SK-N-SH (cell line): Measurements from ENCODE around the gene VPS35L. TPM values are rescaled to one million over a fixed set of nuclear protein-coding genes. Genes with fewer than 3 reads are reported as not detected.

Experiments
- CTCF ChIA-PET: fragments of 300-600, 350-600 bp; formaldehyde crosslinking; extraction: SDS; loops from one replicate; lab custom pipeline; 2021; lab: Yijun Ruan, JAX
- POLR2A ChIA-PET: fragments of 350-600 bp; sonication (Branson Sonifier 250); formaldehyde crosslinking; extraction: SDS; loops from one replicate; lab custom pipeline; 2020; ENCODE audit warnings: antibody characterized with exemption, inconsistent platforms; lab: Yijun Ruan, JAX
- DNase-seq: peaks from one replicate; pipeline ENCODE4 v3.0.0; 2012
- H2AFZ ChIP-seq: fragments of 200-600 bp; sonication (generic); 2 replicates; pipeline ENCODE4 v1.8.1; 2016; ENCODE audit warnings: antibody characterized with exemption, mild to moderate bottlenecking, low read depth
- H3F3A ChIP-seq: fragments of 200-600 bp; sonication (generic); replicated peaks from 2 replicates; pipeline ENCODE3; 2016; ENCODE audit warnings: antibody characterized with exemption, mild to moderate bottlenecking; ENCODE audit not compliant: insufficient read depth
- H3K27ac ChIP-seq, 2 experiments: fragments of 200-500 bp in 1 of 2; fragments of 200-600 bp in 1 of 2; sonication (Bioruptor generic) in 1 of 2; sonication (generic), shearing (Covaris generic) in 1 of 2; 2 replicates each; pipeline versions ENCODE4 v1.5.1 to v1.6.1; 2014 to 2016; ENCODE audit warnings: low read depth in 2 of 2, inconsistent platforms in 1 of 2, low read length in 1 of 2, mild to moderate bottlenecking in 1 of 2, mixed read lengths in 1 of 2
- H3K27me3 ChIP-seq: fragments of 200-600 bp; sonication (generic), shearing (Covaris generic); 2 replicates; pipeline ENCODE4 v1.6.1; 2016; ENCODE audit warnings: mixed run types; ENCODE audit not compliant: insufficient read depth
- H3K36me3 ChIP-seq, 2 experiments: fragments of 200-500 bp in 1 of 2; fragments of 200-600 bp in 1 of 2; sonication (Bioruptor generic) in 1 of 2; sonication (generic) in 1 of 2; replicated peaks in 1 of 2; 2 replicates each; pipeline versions ENCODE3 to v1.5.1; 2014 to 2016; ENCODE audit warnings: low read length in 1 of 2, mild to moderate bottlenecking in 1 of 2; ENCODE audit not compliant: insufficient read depth in 2 of 2, control insufficient read depth in 1 of 2
- H3K4me1 ChIP-seq, 2 experiments: fragments of 200-500 bp in 1 of 2; fragments of 200-600 bp in 1 of 2; sonication (Bioruptor generic) in 1 of 2; sonication (generic), shearing (Covaris generic) in 1 of 2; 2 replicates each; pipeline versions ENCODE4 v1.5.1 to v1.6.1; 2014 to 2016; ENCODE audit warnings: low read depth in 1 of 2, low read length in 1 of 2, mixed run types in 1 of 2; ENCODE audit not compliant: insufficient read depth in 2 of 2, control insufficient read depth in 1 of 2
- H3K4me2 ChIP-seq: fragments of 200-600 bp; sonication (generic), shearing (Covaris generic); 2 replicates; pipeline ENCODE4 v1.6.1; 2017; ENCODE audit warnings: mixed run types
- H3K4me3 ChIP-seq, 2 experiments: fragments of 200-500 bp in 1 of 2; fragments of 200-600 bp in 1 of 2; sonication (Bioruptor generic) in 1 of 2; sonication (generic), shearing (Covaris generic) in 1 of 2; 2 replicates each; pipeline versions ENCODE4 v1.5.1 to v1.8.1; 2014 to 2016; ENCODE audit warnings: low read depth in 2 of 2, inconsistent platforms in 1 of 2, low read length in 1 of 2, mild to moderate bottlenecking in 1 of 2, mixed read lengths in 1 of 2, moderate library complexity in 1 of 2
- H3K79me2 ChIP-seq: fragments of 200-600 bp; sonication (generic); 2 replicates; pipeline ENCODE4 v1.8.1; 2017; ENCODE audit warnings: mild to moderate bottlenecking; ENCODE audit not compliant: insufficient read depth
- H3K9ac ChIP-seq: fragments of 200-600 bp; sonication (generic); 2 replicates; pipeline ENCODE4 v1.6.1; 2017; ENCODE audit warnings: mixed run types
- H3K9me2 ChIP-seq: fragments of 200-600 bp; sonication (generic); 2 replicates; pipeline ENCODE4 v1.6.1; 2017; ENCODE audit warnings: mixed run types
- H3K9me3 ChIP-seq: fragments of 200-600 bp; sonication (generic); 2 replicates; pipeline ENCODE4 v1.6.1; 2017; ENCODE audit warnings: mixed run types, mild to moderate bottlenecking, moderate library complexity
- H4K20me1 ChIP-seq: fragments of 200-600 bp; sonication (generic); 2 replicates; pipeline ENCODE4 v1.6.1; 2017; ENCODE audit warnings: mild to moderate bottlenecking, mixed run types; ENCODE audit not compliant: insufficient read depth
- CHD2 ChIP-seq: fragments of 150-350 bp; IDR thresholded peaks from 2 replicates; pipeline ENCODE4 v1.6.1; 2018; ENCODE audit warnings: low read length; ENCODE audit not compliant: partially characterized antibody
- ELF1 ChIP-seq: IDR thresholded peaks from 2 replicates; pipeline ENCODE4 v1.4.0; 2012
- EP300 ChIP-seq, 2 experiments: IDR thresholded peaks; 2 replicates each; pipeline versions ENCODE4 v1.4.0 to v1.6.1; 2012; ENCODE audit warnings: borderline replicate concordance in 1 of 2, low read depth in 1 of 2, low read length in 1 of 2
- EZH2phosphoT487 ChIP-seq: fragments of 200-600 bp; sonication (generic); IDR thresholded peaks from 2 replicates; pipeline ENCODE4 v1.6.1; 2017; ENCODE audit warnings: low read depth, mixed run types, mild to moderate bottlenecking, antibody characterized with exemption, moderate library complexity, borderline replicate concordance
- FOSL2 ChIP-seq: IDR thresholded peaks from 2 replicates; pipeline ENCODE4 v1.4.0; 2012; ENCODE audit warnings: low read depth, mild to moderate bottlenecking, moderate library complexity, borderline replicate concordance
- GABPA ChIP-seq: IDR thresholded peaks from 2 replicates; pipeline ENCODE4 v1.4.0; 2012; ENCODE audit warnings: low read depth, mild to moderate bottlenecking
- JUND ChIP-seq: IDR thresholded peaks from 2 replicates; pipeline ENCODE4 v1.4.0; 2012
- MEF2A ChIP-seq: IDR thresholded peaks from 2 replicates; pipeline ENCODE4 v1.4.0; 2012; ENCODE audit warnings: low read depth, borderline replicate concordance
- NFIC ChIP-seq: IDR thresholded peaks from 2 replicates; pipeline ENCODE4 v1.4.0; 2012; ENCODE audit warnings: borderline replicate concordance
- POLR2AphosphoS5 ChIP-seq: IDR thresholded peaks from 2 replicates; pipeline ENCODE4 v1.6.1; 2012; ENCODE audit warnings: low read depth, low read length
- RXRA ChIP-seq: IDR thresholded peaks from 2 replicates; pipeline ENCODE4 v1.4.0; 2012; ENCODE audit warnings: low read depth, mild to moderate bottlenecking, borderline replicate concordance
- SMC3 ChIP-seq: IDR thresholded peaks from 2 replicates; pipeline ENCODE4 v1.6.1; 2012; ENCODE audit warnings: low read depth, low read length, improper control_type of control experiment
- TEAD4 ChIP-seq: IDR thresholded peaks from 2 replicates; pipeline ENCODE4 v1.4.0; 2012; ENCODE audit warnings: mild to moderate bottlenecking, borderline replicate concordance; ENCODE audit not compliant: insufficient read depth
- WGBS: methylation state at CpG from one replicate; pipeline ENCODE4 v1.1.6; 2017; ENCODE audit warnings: low lambda C conversion rate; 5-methylcytosine and 5-hydroxymethylcytosine counted together
- polyA plus RNA-seq, 3 experiments: library from polyadenylated mRNA; depleted of rRNA; stranded (reverse); fragments of >200 nt; gene quantifications; 2 replicates each; pipeline ENCODE4 v1.2.3, GENCODE V29; 2012
- TF ChIP-seq, protein P1 (sequence below): IDR thresholded peaks from 2 replicates; pipeline ENCODE4 v1.4.0; 2012; ENCODE audit warnings: low read depth, borderline replicate concordance
- TF ChIP-seq, protein P2 (sequence below): fragments of 200-600 bp; sonication (generic); IDR thresholded peaks from 2 replicates; pipeline ENCODE4 v1.6.1; 2017; ENCODE audit warnings: antibody characterized with exemption, mild to moderate bottlenecking, moderate library complexity
- TF ChIP-seq, protein P3 (sequence below): IDR thresholded peaks from 2 replicates; pipeline ENCODE4 v1.4.0; 2012; ENCODE audit warnings: low read depth, borderline replicate concordance

The VPS35L gene
- polyA plus RNA-seq, 1 of the 3 experiments (the other 2 are of a cell fraction): 35.3 TPM

DNA sequence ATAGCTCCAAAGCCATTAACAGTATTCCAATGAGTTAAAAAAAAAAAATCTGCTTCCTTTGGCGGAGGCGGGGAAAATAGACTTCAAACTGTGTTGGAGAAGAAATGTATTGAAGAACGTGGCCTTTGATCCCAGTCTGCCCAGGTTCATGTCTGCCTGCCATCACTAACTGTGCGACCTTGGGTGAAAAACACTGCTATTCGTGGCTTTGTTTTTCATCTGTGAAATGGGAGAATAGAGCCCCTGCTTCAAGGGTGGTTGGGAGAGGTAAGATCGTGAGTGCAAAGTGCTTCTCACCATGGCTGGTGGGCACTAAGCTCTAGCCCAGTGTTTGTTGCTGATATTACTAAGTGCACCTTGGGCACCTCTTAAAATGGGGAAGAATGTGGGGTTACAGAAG, 69.5 kb downstream of the VPS35L start:
- ChIA-PET CTCF (interaction anchor here (0.9 kb wide), 1 partner anchor 23 kb away, joined by 3 read pairs; no protein-coding TSS in a partner anchor), POLR2A (no interaction called here)
- Histone ChIP-seq H2AFZ (no peak overlapping the region), H3K79me2 (no peaks in the 10 kb centered on the region), H3K9me3 (no peaks in the 10 kb centered on the region), H4K20me1 (no peaks in the 10 kb centered on the region), H3K36me3 (peaks cover 21 to 22% of the 10 kb centered on the region in 2 experiments), H3K27ac (no peak overlapping the region), H3F3A (peaks cover 4% of the 10 kb centered on the region), H3K9ac (no peak overlapping the region), H3K9me2 (no peaks in the 10 kb centered on the region), H3K4me1 (no peaks in the 10 kb centered on the region), H3K27me3 (no peaks in the 10 kb centered on the region), H3K4me3 (no peak overlapping the region), H3K4me2 (no peak overlapping the region)
- no peak for DNase-seq
- 91% methylated on average over 6 of the region's 6 CpGs for WGBS
- TF ChIP-seq POLR2AphosphoS5 (no peak), FOSL2 (no peak), MEF2A (no peak), RXRA (no peak), NFIC (no peak), EP300 (IDR thresholded peaks at IDR 0.05; ENCODE audit: borderline replicate concordance in 1 of 2, low read depth in 1 of 2, low read length in 1 of 2) (no peak)
- TF ChIP-seq, protein P1, sequence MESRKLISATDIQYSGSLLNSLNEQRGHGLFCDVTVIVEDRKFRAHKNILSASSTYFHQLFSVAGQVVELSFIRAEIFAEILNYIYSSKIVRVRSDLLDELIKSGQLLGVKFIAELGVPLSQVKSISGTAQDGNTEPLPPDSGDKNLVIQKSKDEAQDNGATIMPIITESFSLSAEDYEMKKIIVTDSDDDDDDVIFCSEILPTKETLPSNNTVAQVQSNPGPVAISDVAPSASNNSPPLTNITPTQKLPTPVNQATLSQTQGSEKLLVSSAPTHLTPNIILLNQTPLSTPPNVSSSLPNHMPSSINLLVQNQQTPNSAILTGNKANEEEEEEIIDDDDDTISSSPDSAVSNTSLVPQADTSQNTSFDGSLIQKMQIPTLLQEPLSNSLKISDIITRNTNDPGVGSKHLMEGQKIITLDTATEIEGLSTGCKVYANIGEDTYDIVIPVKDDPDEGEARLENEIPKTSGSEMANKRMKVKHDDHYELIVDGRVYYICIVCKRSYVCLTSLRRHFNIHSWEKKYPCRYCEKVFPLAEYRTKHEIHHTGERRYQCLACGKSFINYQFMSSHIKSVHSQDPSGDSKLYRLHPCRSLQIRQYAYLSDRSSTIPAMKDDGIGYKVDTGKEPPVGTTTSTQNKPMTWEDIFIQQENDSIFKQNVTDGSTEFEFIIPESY: no peak
- TF ChIP-seq, protein P2, sequence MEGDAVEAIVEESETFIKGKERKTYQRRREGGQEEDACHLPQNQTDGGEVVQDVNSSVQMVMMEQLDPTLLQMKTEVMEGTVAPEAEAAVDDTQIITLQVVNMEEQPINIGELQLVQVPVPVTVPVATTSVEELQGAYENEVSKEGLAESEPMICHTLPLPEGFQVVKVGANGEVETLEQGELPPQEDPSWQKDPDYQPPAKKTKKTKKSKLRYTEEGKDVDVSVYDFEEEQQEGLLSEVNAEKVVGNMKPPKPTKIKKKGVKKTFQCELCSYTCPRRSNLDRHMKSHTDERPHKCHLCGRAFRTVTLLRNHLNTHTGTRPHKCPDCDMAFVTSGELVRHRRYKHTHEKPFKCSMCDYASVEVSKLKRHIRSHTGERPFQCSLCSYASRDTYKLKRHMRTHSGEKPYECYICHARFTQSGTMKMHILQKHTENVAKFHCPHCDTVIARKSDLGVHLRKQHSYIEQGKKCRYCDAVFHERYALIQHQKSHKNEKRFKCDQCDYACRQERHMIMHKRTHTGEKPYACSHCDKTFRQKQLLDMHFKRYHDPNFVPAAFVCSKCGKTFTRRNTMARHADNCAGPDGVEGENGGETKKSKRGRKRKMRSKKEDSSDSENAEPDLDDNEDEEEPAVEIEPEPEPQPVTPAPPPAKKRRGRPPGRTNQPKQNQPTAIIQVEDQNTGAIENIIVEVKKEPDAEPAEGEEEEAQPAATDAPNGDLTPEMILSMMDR: no peak

DNA sequence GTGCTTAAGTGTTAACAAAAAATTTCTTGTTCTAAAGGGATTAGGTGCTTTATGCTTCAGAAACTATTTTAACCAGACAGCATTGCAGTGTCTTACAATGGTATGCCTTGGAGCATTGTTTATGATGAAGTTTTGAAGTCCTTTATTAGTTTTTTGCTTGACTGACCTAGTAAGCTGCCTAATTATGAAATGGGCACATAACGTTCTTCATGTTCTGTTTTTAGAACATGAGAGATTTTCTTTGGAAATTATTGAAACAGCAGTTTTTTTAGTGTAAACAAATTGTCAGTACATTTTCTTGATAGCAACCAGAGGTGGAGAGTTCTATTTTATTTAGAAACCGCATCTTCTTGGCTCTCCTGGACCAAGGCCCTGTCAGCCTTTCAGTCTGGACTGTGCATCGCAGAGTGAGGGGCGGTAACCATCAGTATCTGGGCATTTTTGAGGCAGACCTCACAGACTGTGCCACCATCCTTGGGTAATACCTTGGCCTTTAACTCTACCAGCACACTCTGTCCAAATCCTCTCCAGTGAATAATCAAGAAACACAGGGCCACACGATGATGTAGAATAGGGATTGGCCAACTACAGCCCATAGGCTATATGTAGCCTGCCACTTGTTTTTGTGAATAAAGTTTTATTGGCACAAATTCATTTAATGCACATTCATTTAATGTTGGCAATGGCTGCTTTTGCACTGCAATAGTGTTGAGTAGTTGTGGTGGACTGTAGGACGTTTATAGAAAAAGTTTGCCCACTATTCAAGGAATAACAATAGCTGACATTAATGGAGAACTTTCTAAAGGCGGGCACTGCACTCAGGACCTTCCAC, 81.1 kb downstream of the VPS35L start:
- no peak for TF ChIP-seq ELF1
- TF ChIP-seq, protein P3, sequence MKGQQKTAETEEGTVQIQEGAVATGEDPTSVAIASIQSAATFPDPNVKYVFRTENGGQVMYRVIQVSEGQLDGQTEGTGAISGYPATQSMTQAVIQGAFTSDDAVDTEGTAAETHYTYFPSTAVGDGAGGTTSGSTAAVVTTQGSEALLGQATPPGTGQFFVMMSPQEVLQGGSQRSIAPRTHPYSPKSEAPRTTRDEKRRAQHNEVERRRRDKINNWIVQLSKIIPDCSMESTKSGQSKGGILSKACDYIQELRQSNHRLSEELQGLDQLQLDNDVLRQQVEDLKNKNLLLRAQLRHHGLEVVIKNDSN: no peak
- TF ChIP-seq TEAD4: no peak
- TF ChIP-seq, protein P2: no peak
- TF ChIP-seq, protein P1: no peak
- TF ChIP-seq EZH2phosphoT487: no peak
- no peak for TF ChIP-seq CHD2
- no peak for TF ChIP-seq RXRA
- no peak for TF ChIP-seq JUND
- TF ChIP-seq GABPA: no peak
- no peak for TF ChIP-seq SMC3
- no peak for TF ChIP-seq EP300 (IDR thresholded peaks at IDR 0.05; ENCODE audit: borderline replicate concordance in 1 of 2, low read depth in 1 of 2, low read length in 1 of 2)
- H3K4me3 ChIP-seq: no peak overlapping the region
- H3F3A ChIP-seq: no peaks in the 10 kb centered on the region
- no peak overlapping the region for H2AFZ ChIP-seq
- peaks cover 41 to 48% of the 10 kb centered on the region in 2 experiments for H3K36me3 ChIP-seq
- ChIA-PET CTCF (interaction anchor here (0.8 kb wide), 1 partner anchor 249 kb away, joined by 4 read pairs; no protein-coding TSS in a partner anchor), POLR2A (no interaction called here)
- no peaks in the 10 kb centered on the region for H4K20me1 ChIP-seq
- H3K9me3 ChIP-seq: no peaks in the 10 kb centered on the region
- no peak overlapping the region for H3K27ac ChIP-seq
- no peaks in the 10 kb centered on the region for H3K4me1 ChIP-seq
- no peak overlapping the region for H3K9ac ChIP-seq
- H3K27me3 ChIP-seq: no peaks in the 10 kb centered on the region
- no peaks in the 10 kb centered on the region for H3K79me2 ChIP-seq
- 89% methylated on average over 7 of the region's 7 CpGs for WGBS
- H3K4me2 ChIP-seq: no peak overlapping the region
- DNase-seq: no peak
- no peaks in the 10 kb centered on the region for H3K9me2 ChIP-seq
